Stimulated activated naive CD4-positive, alpha-beta T cell treated with Interleukin-2 at 50 U/mL for 16 hours (primary cell): ENCODE results near the gene CDH16.
"Not testable (repeated sequence)": the region's sequence is repeated elsewhere in the genome, so short reads cannot be mapped to it uniquely, and the experiment has no call there.

Experiments used
- DNase-seq: peaks from one replicate; lab custom pipeline; 2025; lab: John Stamatoyannopoulos, UW

The CDH16 gene

DNA sequence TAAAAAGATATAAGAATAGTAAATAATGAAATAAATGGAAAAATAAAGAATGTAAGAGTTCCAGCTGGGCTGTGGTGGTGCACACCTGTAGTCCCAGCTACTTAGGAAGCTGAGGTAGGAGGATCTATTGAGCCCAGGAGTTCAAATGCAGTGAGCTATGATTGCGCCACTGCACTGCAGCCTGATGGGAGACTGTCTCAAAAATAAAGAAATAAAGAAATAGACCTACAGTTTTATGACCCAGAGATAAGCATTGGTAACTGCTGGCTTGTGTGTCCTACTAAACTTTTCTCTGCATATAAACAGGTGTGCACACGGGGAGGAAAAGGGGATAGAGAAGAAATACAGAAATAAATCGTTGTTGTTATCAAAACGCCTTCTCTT, 46.1 kb downstream of the CDH16 start:
- DNase-seq: no peak

GRCh38 chr16:66871840-66872239, 46.8 kb downstream of the CDH16 start:
- DNase-seq: no peak

DNA sequence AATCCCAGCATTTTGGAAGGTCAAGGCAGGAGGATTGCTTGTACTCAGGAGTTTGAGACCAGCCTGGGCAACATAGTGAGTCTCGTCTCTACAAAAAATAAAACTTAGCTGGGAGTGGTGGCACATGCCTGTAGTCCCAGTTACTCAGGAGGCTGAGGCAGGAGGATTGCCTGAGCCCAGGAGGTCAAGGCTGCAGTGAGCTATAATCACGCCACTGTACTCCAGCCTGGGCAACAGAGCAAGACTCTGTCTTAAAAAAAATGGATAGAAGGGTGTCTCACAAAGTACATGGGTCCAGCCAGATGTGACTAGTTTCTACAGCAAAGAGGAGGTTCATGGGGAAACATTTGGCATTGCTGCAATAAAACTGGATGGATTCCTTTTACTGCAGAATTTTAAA, 47.3 kb downstream of the CDH16 start:
- DNase-seq: not testable (repeated sequence)

DNA sequence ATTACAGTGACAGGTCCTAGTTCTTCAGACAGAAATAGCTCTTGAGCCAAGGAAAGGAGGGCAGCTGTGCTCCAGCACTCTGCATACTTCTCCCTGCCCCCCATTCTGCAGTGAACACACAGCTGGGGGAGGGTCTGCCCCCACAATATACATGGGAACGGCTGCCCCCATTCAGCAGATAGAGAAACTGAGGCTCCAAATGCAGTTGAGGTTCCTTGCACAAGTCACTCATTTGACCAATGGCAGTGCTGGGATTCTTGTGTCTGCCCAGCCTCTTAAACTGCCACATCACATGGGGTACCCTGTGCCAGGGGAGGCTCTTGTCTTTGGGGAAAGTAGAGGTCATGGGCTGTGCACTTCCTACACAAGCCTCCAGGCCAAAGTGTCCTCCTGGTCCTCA, 49.3 kb downstream of the CDH16 start:
- no peak for DNase-seq

- DNase-seq: no peak
Measured at GRCh38 chr16:66863707-66864106, 55.0 kb downstream of the CDH16 start.

DNA sequence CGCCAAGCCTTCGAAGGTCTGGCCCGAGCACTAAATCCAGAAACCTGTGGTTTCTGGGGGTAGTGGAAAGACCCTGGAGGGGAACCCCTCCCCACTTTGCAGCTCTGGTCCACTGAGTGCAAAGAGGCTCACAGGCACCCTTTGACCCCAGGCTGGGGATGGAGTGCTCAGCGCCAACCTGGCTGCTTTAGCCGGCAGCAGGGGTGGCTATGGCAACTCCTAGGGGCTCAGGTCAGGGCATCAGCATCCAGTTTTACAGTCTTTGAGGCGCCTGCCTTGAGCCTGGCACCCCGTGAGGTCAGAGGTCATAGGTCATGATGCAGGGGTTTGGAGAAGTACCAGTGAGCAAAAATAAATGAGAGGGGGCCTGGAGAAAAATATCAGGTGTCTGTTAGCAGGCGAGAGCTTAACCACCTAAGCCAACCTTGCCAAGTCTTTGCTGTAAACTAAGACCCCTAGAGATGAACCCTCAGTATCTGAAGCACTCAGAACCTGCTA, 56.6 kb downstream of the CDH16 start:
- no peak for DNase-seq

GRCh38 chr16:66859397-66860068, 59.2 kb downstream of the CDH16 start:
- no peak for DNase-seq

DNA sequence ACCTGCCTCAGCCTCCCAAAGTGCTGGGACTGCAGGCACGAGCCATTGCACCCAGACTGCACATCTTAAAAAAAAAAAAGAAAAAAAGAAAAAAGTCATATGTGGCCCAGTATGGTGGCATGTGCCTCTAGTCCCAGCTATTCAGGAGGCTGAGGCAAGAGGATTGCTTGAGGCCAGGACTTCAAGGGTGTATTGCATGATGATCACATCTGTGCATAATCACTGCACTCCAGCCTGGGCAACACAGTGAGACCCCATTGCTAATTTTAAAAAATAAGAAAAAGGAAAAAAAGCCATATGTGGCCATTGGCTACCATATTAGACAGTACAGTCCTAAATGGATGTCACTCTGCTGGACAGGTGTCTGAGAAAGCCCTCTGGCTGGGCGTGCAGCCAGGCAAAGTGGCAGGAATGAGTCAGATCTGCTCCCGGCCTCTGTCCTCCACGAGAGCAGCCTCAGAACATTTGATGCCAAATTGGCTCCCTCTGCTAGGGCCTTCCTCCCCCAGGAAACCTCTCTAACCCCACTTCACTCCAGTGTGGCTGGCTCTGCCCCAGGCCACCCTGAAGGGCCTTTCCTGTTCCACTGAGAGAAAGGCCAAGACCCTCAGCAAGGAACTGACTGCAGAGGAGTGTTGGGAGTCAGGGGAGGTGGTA, 59.8 kb downstream of the CDH16 start:
- no peak for DNase-seq
